CD14-positive monocyte (primary cell): ENCODE results near the gene OR10V1. TPM values are rescaled to one million over a fixed set of nuclear protein-coding genes. Genes with fewer than 3 reads are reported as not detected.

Experiments used
- DNase-seq, 3 donors: peaks; one replicate each; pipeline ENCODE4 v3.0.0-alpha.2; 2011 to 2022
- H2AFZ ChIP-seq: 2 replicates; pipeline ENCODE4 v1.6.0; 2012; ENCODE audit warnings: mild to moderate bottlenecking, low read depth, low read length, inconsistent platforms; ENCODE audit not compliant: insufficient read depth, poor library complexity, severe bottlenecking
- H3K27ac ChIP-seq, 2 donors: 1 replicate in 1 of 2; 2 replicates in 1 of 2; pipeline ENCODE4 v1.5.1; 2012 to 2013; ENCODE audit warnings: low read length in 2 of 2, control low read depth in 1 of 2, inconsistent platforms in 1 of 2, low read depth in 1 of 2, mild to moderate bottlenecking in 1 of 2
- H3K27me3 ChIP-seq, 2 donors: one replicate each; pipeline versions ENCODE4 v1.6.0 to v1.6.1; 2011 to 2013; ENCODE audit warnings: low read length in 2 of 2; ENCODE audit not compliant: control insufficient read depth in 2 of 2, insufficient read depth in 2 of 2
- H3K36me3 ChIP-seq, 2 donors: replicated peaks in 1 of 2; 1 replicate in 1 of 2; 2 replicates in 1 of 2; pipeline versions ENCODE4 v1.5.1 to v1.6.1; 2012 to 2013; ENCODE audit warnings: low read length in 2 of 2, control low read depth in 1 of 2, inconsistent platforms in 1 of 2, mild to moderate bottlenecking in 1 of 2; ENCODE audit not compliant: insufficient read depth in 2 of 2, control insufficient read depth in 1 of 2
- H3K4me1 ChIP-seq, 2 donors: 1 replicate in 1 of 2; 2 replicates in 1 of 2; pipeline versions ENCODE4 v1.5.1 to v1.6.1; 2012 to 2013; ENCODE audit warnings: low read length in 2 of 2, control low read depth in 1 of 2, inconsistent platforms in 1 of 2, mild to moderate bottlenecking in 1 of 2, moderate library complexity in 1 of 2; ENCODE audit not compliant: insufficient read depth in 2 of 2, control insufficient read depth in 1 of 2
- H3K4me2 ChIP-seq: replicated peaks from 2 replicates; pipeline ENCODE3; 2012; ENCODE audit warnings: low read length, moderate library complexity, mild to moderate bottlenecking; ENCODE audit not compliant: poor library complexity, severe bottlenecking; ENCODE audit errors: extremely low read depth
- H3K4me3 ChIP-seq, 3 experiments: fragments of 200-600 bp in 1 of 3; sonication (generic) in 1 of 3; replicated peaks in 1 of 3; 1 replicate in 2 of 3; 2 replicates in 1 of 3; pipeline ENCODE4 v1.5.1; 2011 to 2013; ENCODE audit warnings: low read length in 3 of 3, mild to moderate bottlenecking in 3 of 3, control low read depth in 2 of 3, low read depth in 2 of 3, inconsistent platforms in 1 of 3, moderate library complexity in 1 of 3
- H3K79me2 ChIP-seq: 2 replicates; pipeline ENCODE4 v1.6.0; 2012; ENCODE audit warnings: mild to moderate bottlenecking, control low read depth, inconsistent platforms, low read length, moderate library complexity; ENCODE audit not compliant: insufficient read depth
- H3K9ac ChIP-seq: 2 replicates; pipeline ENCODE4 v1.6.0; 2017; ENCODE audit warnings: low read length, mild to moderate bottlenecking; ENCODE audit not compliant: insufficient read depth, poor library complexity, severe bottlenecking
- H3K9me3 ChIP-seq, 2 donors: replicated peaks in 1 of 2; 1 replicate in 1 of 2; 2 replicates in 1 of 2; pipeline versions ENCODE4 v1.5.1 to v1.6.1; 2012 to 2013; ENCODE audit warnings: low read length in 2 of 2, control low read depth in 1 of 2; ENCODE audit not compliant: control insufficient read depth in 1 of 2, insufficient read depth in 1 of 2
- H4K20me1 ChIP-seq: 2 replicates; pipeline ENCODE4 v1.6.0; 2012; ENCODE audit warnings: mild to moderate bottlenecking, low read length, control low read depth, moderate library complexity; ENCODE audit not compliant: insufficient read depth
- H3K27ac Mint-ChIP-seq, 7 donors: one replicate each; pipeline ENCODE4 v1.8.0; 2020; ENCODE audit warnings: mild to moderate bottlenecking in 7 of 7, mixed read lengths in 7 of 7, moderate library complexity in 6 of 7, inconsistent platforms in 2 of 7
- H3K27me3 Mint-ChIP-seq, 3 donors: one replicate each; pipeline ENCODE4 v1.8.0; 2021 to 2022; ENCODE audit warnings: low read depth in 3 of 3, mild to moderate bottlenecking in 3 of 3, mixed read lengths in 3 of 3, moderate library complexity in 3 of 3, inconsistent platforms in 1 of 3
- H3K36me3 Mint-ChIP-seq, 2 donors: one replicate each; pipeline ENCODE4 v1.8.0; 2020; ENCODE audit warnings: mixed read lengths in 2 of 2, inconsistent platforms in 1 of 2, mild to moderate bottlenecking in 1 of 2
- H3K4me1 Mint-ChIP-seq: one replicate; pipeline ENCODE4 v1.8.0; 2020; ENCODE audit warnings: mild to moderate bottlenecking, mixed read lengths
- H3K4me3 Mint-ChIP-seq, 2 donors: one replicate each; pipeline ENCODE4 v1.8.0; 2020; ENCODE audit warnings: mild to moderate bottlenecking in 2 of 2, mixed read lengths in 2 of 2, moderate library complexity in 1 of 2
- H3K9me3 Mint-ChIP-seq, 7 donors: one replicate each; pipeline ENCODE4 v1.8.0; 2020 to 2022; ENCODE audit warnings: mixed read lengths in 7 of 7, mild to moderate bottlenecking in 6 of 7, moderate library complexity in 6 of 7, inconsistent platforms in 2 of 7
- CTCF ChIP-seq: fragments of 200-600 bp; IDR thresholded peaks from one replicate; pipeline ENCODE4 v1.8.0; 2022; ENCODE audit warnings: antibody characterized with exemption, mild to moderate bottlenecking
- WGBS: methylation state at CpG from one replicate; pipeline ENCODE4 v1.1.5; 2013; ENCODE audit warnings: missing lambda C conversion rate; ENCODE audit not compliant: insufficient coverage; 5-methylcytosine and 5-hydroxymethylcytosine counted together
- intact Hi-C, 2 donors: fragments of 100-400 bp; cut with micrococcal nuclease; formaldehyde crosslinking; loops; one replicate each; pipeline versions ENCODE4 v1.15.0 to v1.15.1; 2023
- polyA plus RNA-seq, 3 donors: library from polyadenylated mRNA; depleted of rRNA in 1 of 3; unstranded in 2 of 3; stranded (reverse) in 1 of 3; fragments of 300-500 nt in 2 of 3; fragments of >200 nt in 1 of 3; fragmentation: Illumina TruSeq in 2 of 3; gene quantifications; 1 replicate in 2 of 3; 2 replicates in 1 of 3; pipeline ENCODE4 v1.2.3, GENCODE V29; 2012 to 2021

The OR10V1 gene
- polyA plus RNA-seq, 3 donors, result not detected

- peaks cover 0 to 5% of the 10 kb centered on the region in 2 donors for H3K36me3 Mint-ChIP-seq
- Histone ChIP-seq H4K20me1 (no peaks in the 10 kb centered on the region), H3K4me2 (no peak overlapping the region), H3K36me3 (no peaks in the 10 kb centered on the region), H3K27ac (no peak overlapping the region), H2AFZ (no peak overlapping the region), H3K4me1 (peaks cover 34 to 35% of the 10 kb centered on the region in 2 donors), H3K9ac (no peak overlapping the region), H3K27me3 (no peaks in the 10 kb centered on the region), H3K4me3 (no peak overlapping the region), H3K9me3 (no peaks in the 10 kb centered on the region), H3K79me2 (no peaks in the 10 kb centered on the region)
- no peak for DNase-seq
- no peak for TF ChIP-seq CTCF
- peaks cover 0 to 6% (median 4%) of the 10 kb centered on the region in 7 donors for H3K9me3 Mint-ChIP-seq
- WGBS, result no CpG with 5 or more reads among the region's 1 CpG
- peak overlapping the region in 2 of 7 donors; percentile 49 to 79 for H3K27ac Mint-ChIP-seq
- peaks cover 0 to 2% (median 0%) of the 10 kb centered on the region in 3 donors for H3K27me3 Mint-ChIP-seq
- H3K4me1 Mint-ChIP-seq, result peaks cover 52% of the 10 kb centered on the region
- intact Hi-C loops, result no loop called here
- no peak overlapping the region for H3K4me3 Mint-ChIP-seq
Observed at GRCh38 chr11:59727426-59727825, 13.8 kb upstream of the OR10V1 start.

DNA sequence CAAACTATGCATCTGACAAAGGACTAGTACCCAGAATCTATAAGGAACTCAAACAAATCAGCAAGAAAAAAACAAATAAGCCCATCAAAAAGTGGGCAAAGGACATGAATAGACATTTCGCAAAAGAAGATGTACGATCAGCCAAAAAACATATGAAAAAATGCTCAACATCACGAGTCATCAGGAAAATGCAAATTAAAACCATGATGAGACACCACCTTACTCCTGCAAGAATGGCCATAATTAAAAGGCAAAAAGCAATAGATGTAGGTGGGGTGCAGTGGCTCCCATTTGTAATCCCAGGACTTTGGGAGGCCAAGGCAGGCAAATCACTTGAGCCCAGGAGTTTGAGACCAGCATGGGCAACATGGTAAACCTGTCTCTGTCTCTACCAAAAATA is 10.4 kb upstream of the OR10V1 start:
- H3K27ac ChIP-seq, result no peak overlapping the region
- Mint-ChIP-seq H3K4me1 (peaks cover 29% of the 10 kb centered on the region), H3K9me3 (peaks cover 0 to 3% (median 2%) of the 10 kb centered on the region in 7 donors), H3K27me3 (peaks cover 0 to 4% (median 2%) of the 10 kb centered on the region in 3 donors), H3K36me3 (peaks cover 0 to 2% of the 10 kb centered on the region in 2 donors), H3K4me3 (no peak overlapping the region), H3K27ac (no peak overlapping the region)
- intact Hi-C loops, result no loop called here
- TF ChIP-seq CTCF, result no peak
- no peak overlapping the region for H3K9ac ChIP-seq
- H4K20me1 ChIP-seq, result no peaks in the 10 kb centered on the region
- H3K79me2 ChIP-seq, result no peaks in the 10 kb centered on the region
- no peak overlapping the region for H3K4me3 ChIP-seq
- no peaks in the 10 kb centered on the region for H3K36me3 ChIP-seq
- no peak overlapping the region for H3K4me2 ChIP-seq
- H3K4me1 ChIP-seq, result peaks cover 12% of the 10 kb centered on the region in 2 donors
- no CpG with 5 or more reads among the region's 3 CpGs for WGBS
- H3K9me3 ChIP-seq, result no peaks in the 10 kb centered on the region
- DNase-seq, result no peak
- no peaks in the 10 kb centered on the region for H3K27me3 ChIP-seq
- no peak overlapping the region for H2AFZ ChIP-seq
